Measurements from ENCODE around the gene CEP162.
"Not testable (repeated sequence)": the region's sequence is repeated elsewhere in the genome, so short reads cannot be mapped to it uniquely, and the experiment has no call there.

Gene CEP162

GRCh38 chr6:84150705-84151104 lies 76.7 kb downstream of the CEP162 start:
- no peak for DNase-seq

GRCh38 chr6:84141521-84141920 lies 85.9 kb downstream of the CEP162 start:
- no peak for DNase-seq

- no peak for DNase-seq
Observed at GRCh38 chr6:84139311-84139710, 88.1 kb downstream of the CEP162 start.

GRCh38 chr6:84137989-84138575 lies 89.4 kb downstream of the CEP162 start:
- DNase-seq: no peak

GRCh38 chr6:84137051-84137375 lies 90.4 kb downstream of the CEP162 start:
- DNase-seq: no peak

- no peak for DNase-seq
Observed at GRCh38 chr6:84136364-84137050, 90.9 kb downstream of the CEP162 start.

- no peak for DNase-seq
Observed at GRCh38 chr6:84135291-84135690, 92.2 kb downstream of the CEP162 start.

GRCh38 chr6:84133385-84133784 lies 94.1 kb downstream of the CEP162 start:
- DNase-seq: not testable (repeated sequence)

GRCh38 chr6:84129588-84129987 lies 97.9 kb downstream of the CEP162 start:
- DNase-seq: not testable (repeated sequence)

- DNase-seq: no peak
Observed at GRCh38 chr6:84123186-84123585, 104.3 kb downstream of the CEP162 start.

GRCh38 chr6:84119277-84119676 lies 108.2 kb downstream of the CEP162 start:
- no peak for DNase-seq

GRCh38 chr6:84118191-84118590 lies 109.3 kb downstream of the CEP162 start:
- no peak for DNase-seq

- DNase-seq: not testable (repeated sequence)
Observed at GRCh38 chr6:84114933-84115594, 112.4 kb downstream of the CEP162 start.

- DNase-seq: not testable (repeated sequence)
Observed at GRCh38 chr6:84111351-84111750, 116.1 kb downstream of the CEP162 start.

GRCh38 chr6:84107495-84107894 lies 119.9 kb downstream of the CEP162 start:
- no peak for DNase-seq

GRCh38 chr6:84105215-84105924 lies 122.1 kb downstream of the CEP162 start:
- not testable (repeated sequence) for DNase-seq

- no peak for DNase-seq
Observed at GRCh38 chr6:84103029-84103428, 124.4 kb downstream of the CEP162 start.

GRCh38 chr6:84095156-84095555 lies 132.3 kb downstream of the CEP162 start:
- DNase-seq: no peak

GRCh38 chr6:84093441-84094435 lies 133.7 kb downstream of the CEP162 start:
- no peak for DNase-seq

- DNase-seq: no peak
Observed at GRCh38 chr6:84089552-84089951, 137.9 kb downstream of the CEP162 start.

GRCh38 chr6:84089081-84089480 lies 138.4 kb downstream of the CEP162 start:
- DNase-seq: no peak

Data from NCI-H1048 (cell line).